Muscle layer of duodenum (tissue), 2 donors: ENCODE measurements around the gene RNPEP.
"Not testable (repeated sequence)": the region's sequence is repeated elsewhere in the genome, so short reads cannot be mapped to it uniquely, and the experiment has no call there.

Experiments used
- H3K27ac ChIP-seq: one replicate; pipeline ENCODE4 v1.7.0; 2013; ENCODE audit warnings: mild to moderate bottlenecking, low read length
- H3K27me3 ChIP-seq: one replicate; pipeline ENCODE4 v1.7.0; 2013; ENCODE audit warnings: low read depth, mild to moderate bottlenecking, control low read depth, low read length
- H3K36me3 ChIP-seq, 2 donors: one replicate each; pipeline ENCODE4 v1.7.0; 2013; ENCODE audit warnings: low read length in 2 of 2, control low read depth in 1 of 2, mild to moderate bottlenecking in 1 of 2; ENCODE audit not compliant: insufficient read depth in 2 of 2, control insufficient read depth in 1 of 2
- H3K4me1 ChIP-seq, 2 donors: one replicate each; pipeline ENCODE4 v1.7.0; 2013; ENCODE audit warnings: low read length in 2 of 2, mild to moderate bottlenecking in 2 of 2, control low read depth in 1 of 2, moderate library complexity in 1 of 2; ENCODE audit not compliant: insufficient read depth in 2 of 2, control insufficient read depth in 1 of 2
- H3K4me3 ChIP-seq, 2 donors: one replicate each; pipeline ENCODE4 v1.7.0; 2013; ENCODE audit warnings: low read length in 2 of 2, low read depth in 1 of 2, mild to moderate bottlenecking in 1 of 2
- H3K9me3 ChIP-seq, 2 donors: one replicate each; pipeline ENCODE4 v1.7.0; 2013; ENCODE audit warnings: low read length in 2 of 2, control low read depth in 1 of 2, mild to moderate bottlenecking in 1 of 2; ENCODE audit not compliant: control insufficient read depth in 1 of 2
- donor health status: healthy.

Gene RNPEP

DNA sequence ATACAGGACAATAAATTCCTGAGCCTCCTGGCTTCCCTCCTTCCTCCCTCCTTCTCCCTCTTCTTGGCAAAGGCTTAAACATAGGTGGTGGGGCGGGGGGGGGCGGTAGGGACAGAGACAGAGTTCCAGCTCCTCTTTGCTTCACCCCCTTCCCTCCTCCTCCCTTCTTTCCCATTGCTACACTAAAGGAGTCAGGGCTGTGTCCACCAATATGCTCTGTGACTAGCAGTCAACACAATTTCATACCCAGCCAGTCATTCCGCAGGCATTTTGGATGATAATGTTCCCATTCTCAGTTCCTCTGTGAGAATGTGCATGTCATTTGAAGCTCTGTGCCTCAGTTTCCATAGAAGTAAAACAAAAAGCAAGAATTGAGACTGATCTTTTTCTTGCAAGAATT, 37.8 kb upstream of the RNPEP start:
- no peaks in the 10 kb centered on the region for H3K36me3 ChIP-seq
- H3K4me1 ChIP-seq, result peaks cover 0 to 9% of the 10 kb centered on the region in 2 donors
- peak overlapping the region; percentile 83 for H3K27ac ChIP-seq
- no peaks in the 10 kb centered on the region for H3K9me3 ChIP-seq
- H3K27me3 ChIP-seq, result peaks cover 4% of the 10 kb centered on the region
- peak overlapping the region; percentile 75 to 94 for H3K4me3 ChIP-seq

DNA sequence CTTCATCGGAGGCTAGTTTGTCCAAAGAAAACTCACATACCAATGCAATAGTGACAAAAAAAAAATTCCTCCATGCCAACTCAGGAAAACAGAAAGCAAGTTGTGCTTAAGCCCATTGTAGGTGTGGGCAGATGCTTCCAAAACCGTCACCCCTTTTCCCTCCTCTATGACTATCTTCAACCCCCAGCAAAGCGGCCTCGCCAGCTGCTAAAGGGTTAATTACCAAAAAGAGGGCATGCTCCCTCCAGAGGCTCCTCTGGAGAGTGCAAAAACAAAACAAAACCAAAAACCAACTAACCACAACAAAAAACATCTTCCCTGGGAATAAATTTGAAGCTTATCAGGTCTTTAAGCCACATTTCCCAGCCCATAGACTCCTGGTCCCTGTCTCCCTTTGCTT, 37.3 kb upstream of the RNPEP start:
- Histone ChIP-seq H3K4me1 (peaks cover 0 to 7% of the 10 kb centered on the region in 2 donors), H3K27ac (peak overlapping the region; percentile 83), H3K27me3 (peaks cover 4% of the 10 kb centered on the region), H3K9me3 (no peaks in the 10 kb centered on the region), H3K4me3 (peak overlapping the region; percentile 75 to 94), H3K36me3 (no peaks in the 10 kb centered on the region)

DNA sequence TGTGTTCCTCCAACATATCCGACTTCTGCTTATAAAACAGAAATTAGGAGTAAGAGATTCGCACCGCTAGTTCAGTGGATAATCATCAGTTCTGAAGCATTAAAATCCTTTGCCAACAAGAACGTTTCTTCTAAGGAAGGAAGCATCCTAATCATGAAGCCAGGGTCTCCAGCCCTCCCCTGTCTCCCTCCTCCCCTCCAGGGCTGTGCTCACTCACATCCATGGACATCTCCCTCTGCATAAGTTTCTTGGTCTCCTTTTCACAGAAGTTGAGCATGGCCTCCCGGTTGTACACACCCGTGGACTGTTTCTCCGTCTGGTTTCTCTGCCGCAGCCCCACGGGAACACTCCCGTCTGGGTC, 36.6 kb upstream of the RNPEP start:
- H3K36me3 ChIP-seq, result no peaks in the 10 kb centered on the region
- H3K4me1 ChIP-seq, result peaks cover 0 to 7% of the 10 kb centered on the region in 2 donors
- peak overlapping the region; percentile 75 to 94 for H3K4me3 ChIP-seq
- no peaks in the 10 kb centered on the region for H3K9me3 ChIP-seq
- H3K27ac ChIP-seq, result peak overlapping the region; percentile 83
- H3K27me3 ChIP-seq, result peaks cover 4% of the 10 kb centered on the region

DNA sequence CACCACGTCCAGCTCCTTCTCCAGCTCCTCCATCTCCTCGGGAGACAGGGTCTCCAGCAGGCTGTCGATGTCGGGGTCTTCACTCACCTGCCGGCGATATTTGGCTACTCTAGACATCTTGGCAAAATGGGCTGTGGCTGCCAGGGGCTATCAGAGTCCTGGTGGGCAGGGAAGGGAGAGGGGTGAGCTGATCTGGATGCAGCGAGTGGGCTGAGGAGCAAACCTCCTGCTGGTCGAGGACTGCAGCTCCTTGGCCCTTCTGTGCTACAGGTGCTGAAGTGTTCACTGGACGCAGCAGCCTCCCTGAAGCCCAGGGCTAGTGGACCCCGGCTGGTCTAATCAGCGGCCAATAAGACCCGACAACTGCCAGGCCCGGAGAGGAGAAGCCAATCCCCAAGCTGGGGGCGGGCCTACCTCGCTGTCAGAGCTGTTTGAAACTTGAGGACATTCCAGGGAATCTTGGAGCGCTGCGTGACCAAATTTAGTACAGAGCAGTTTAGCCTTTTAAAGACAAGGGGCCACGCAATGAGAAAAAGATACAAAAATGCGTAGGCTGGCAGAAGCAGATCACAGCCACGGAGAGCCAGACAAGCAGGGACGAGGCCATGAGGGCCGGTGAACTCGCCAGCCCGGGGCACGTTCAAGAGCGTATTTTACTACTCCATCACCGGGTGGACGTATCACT, 36.1 kb upstream of the RNPEP start, which contains the start of gene LMOD1:
TSS of gene LMOD1 (minus strand) at position 325 of the 685 bp plus-strand sequence. CDS start at position 117, 208 bp downstream.
- peaks cover 4% of the 10 kb centered on the region for H3K27me3 ChIP-seq

DNA sequence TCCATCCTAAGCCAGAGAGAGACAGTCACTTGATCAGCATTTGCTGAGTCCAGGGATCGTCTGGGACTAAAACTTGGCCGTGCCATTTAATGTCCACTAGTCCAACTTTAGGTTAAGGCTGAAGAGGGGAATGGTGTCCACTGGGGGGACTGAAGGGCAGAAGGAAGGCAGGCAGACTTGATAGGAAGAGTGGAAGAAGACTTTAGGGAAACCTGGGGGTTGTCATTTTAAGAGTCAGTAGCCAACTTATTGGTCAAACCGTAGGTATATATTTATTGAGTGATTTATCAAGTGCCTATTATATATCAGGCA, 34.8 kb upstream of the RNPEP start:
- peak overlapping the region; percentile 94 for H3K27ac ChIP-seq
- no peaks in the 10 kb centered on the region for H3K36me3 ChIP-seq
- H3K27me3 ChIP-seq, result peaks cover 4% of the 10 kb centered on the region
- no peaks in the 10 kb centered on the region for H3K9me3 ChIP-seq
- peaks cover 0 to 7% of the 10 kb centered on the region in 2 donors for H3K4me1 ChIP-seq
- peak overlapping the region; percentile 75 to 94 for H3K4me3 ChIP-seq

More for the DNA sequence above, 36.1 kb upstream of the RNPEP start, which contains the start of gene LMOD1:
- Histone ChIP-seq H3K4me1 (peaks cover 0 to 7% of the 10 kb centered on the region in 2 donors), H3K36me3 (no peaks in the 10 kb centered on the region), H3K9me3 (no peaks in the 10 kb centered on the region), H3K4me3 (peak within 1 kb of the TSS; percentile 75 to 94), H3K27ac (peak within 1 kb of the TSS; percentile 94)

DNA sequence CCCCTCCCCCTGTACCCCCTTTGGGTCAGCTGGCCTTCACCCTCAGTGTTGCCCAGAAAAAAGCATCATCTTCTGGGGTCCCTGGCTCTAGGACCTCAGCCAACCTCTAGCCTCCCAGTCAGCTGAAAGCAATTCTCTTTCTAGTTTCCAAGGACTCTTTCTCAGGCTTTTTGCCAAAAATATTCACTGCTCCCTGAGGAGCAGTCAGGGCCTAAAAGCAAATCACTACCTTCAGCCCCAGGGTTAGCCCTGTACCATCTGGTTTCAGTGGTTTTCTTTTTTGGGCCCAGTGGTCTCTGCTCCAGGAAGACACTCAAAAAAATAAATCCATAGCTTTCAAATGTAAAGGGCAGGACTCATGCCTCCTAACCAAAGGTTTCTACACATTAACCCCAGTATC, 33.0 kb upstream of the RNPEP start:
- no peaks in the 10 kb centered on the region for H3K4me1 ChIP-seq
- H3K36me3 ChIP-seq, result no peaks in the 10 kb centered on the region
- no peaks in the 10 kb centered on the region for H3K9me3 ChIP-seq
- peaks cover 4% of the 10 kb centered on the region for H3K27me3 ChIP-seq
- no peak overlapping the region for H3K4me3 ChIP-seq
- no peak overlapping the region for H3K27ac ChIP-seq

DNA sequence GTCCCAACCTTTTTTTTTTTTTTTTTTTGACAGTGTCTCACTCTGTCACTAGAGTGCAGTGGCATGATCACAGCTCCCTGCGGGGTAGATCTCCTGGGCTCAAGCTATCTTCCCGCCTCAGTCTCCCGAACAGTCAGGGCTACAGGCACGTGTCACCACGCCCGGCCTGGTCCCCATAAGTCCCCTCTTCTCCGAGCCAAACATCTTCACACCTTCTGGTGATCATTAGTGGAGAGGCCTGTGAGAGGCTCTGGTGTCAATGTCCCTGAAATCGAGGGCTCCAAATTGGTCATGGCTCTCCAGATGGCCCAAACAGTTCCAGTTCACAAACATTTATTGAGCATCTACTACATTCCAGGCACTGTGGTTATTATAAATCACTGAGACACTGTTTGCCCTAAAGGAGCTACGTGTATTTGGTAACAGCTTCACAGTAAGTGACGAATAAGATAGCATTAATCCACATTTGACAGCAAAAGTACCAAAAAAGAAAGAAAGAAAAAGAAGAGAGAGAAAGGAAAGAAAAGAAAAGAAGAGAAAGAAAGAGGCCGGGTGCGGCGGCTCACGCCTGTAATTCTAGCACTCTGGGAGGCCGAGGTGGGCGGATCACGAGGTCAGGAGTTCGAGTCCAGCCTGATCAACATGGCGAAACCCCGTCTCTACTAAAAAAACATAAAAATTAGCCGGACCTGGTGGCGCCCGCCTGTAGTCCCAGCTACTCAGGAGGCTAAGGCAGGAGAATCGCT, 28.0 kb upstream of the RNPEP start:
- Histone ChIP-seq H3K27ac (peak overlapping the region; percentile 97), H3K36me3 (peaks cover 9 to 15% of the 10 kb centered on the region in 2 donors), H3K9me3 (no peaks in the 10 kb centered on the region), H3K27me3 (no peaks in the 10 kb centered on the region), H3K4me3 (peak overlapping the region; percentile 88 to 99), H3K4me1 (peaks cover 0 to 16% of the 10 kb centered on the region in 2 donors)

DNA sequence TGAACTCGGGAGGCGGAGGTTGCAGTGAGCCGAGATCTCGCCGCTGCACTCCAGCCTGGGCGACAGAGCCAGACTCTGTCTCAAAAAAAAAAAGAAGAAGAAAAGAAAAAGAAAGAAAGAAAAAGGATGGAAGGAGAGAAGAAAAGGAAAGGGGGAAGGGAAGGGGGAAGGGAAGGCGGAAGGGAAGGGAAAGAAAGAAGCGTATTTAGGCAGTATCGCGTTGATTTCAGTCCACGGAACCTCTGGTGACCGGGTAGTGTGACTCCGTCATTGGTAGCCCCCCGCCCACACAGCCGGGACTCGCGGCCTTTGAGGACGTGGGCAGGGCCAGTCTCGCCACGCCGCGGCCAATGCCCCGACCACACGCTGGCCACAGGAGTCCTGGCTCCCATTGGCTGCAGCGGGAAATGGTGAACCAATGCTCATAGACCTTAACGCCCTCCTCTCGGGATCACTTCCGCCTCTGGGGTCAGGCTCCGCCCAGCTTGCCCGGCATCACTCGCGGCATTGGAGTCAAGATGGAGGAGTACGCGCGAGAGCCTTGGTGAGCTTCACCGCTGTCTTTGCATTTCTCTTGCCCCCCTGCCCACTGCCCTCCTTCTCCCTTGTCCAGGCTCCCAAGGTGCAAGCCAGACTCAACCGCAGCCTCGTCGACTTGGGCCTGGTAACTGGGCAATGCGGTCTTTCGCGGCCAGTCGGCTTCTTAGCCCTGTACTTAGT, 27.3 kb upstream of the RNPEP start, which contains the start of gene TIMM17A:
TSS of gene TIMM17A (plus strand) at position 495 of the 720 bp plus-strand sequence. CDS start at position 519, 24 bp downstream.
- H3K4me3 ChIP-seq, result peak within 1 kb of the TSS; percentile 88 to 99
- peak within 1 kb of the TSS; percentile 97 for H3K27ac ChIP-seq
- no peaks in the 10 kb centered on the region for H3K9me3 ChIP-seq
- peaks cover 9 to 17% of the 10 kb centered on the region in 2 donors for H3K36me3 ChIP-seq
- peaks cover 0 to 16% of the 10 kb centered on the region in 2 donors for H3K4me1 ChIP-seq
- no peaks in the 10 kb centered on the region for H3K27me3 ChIP-seq

DNA sequence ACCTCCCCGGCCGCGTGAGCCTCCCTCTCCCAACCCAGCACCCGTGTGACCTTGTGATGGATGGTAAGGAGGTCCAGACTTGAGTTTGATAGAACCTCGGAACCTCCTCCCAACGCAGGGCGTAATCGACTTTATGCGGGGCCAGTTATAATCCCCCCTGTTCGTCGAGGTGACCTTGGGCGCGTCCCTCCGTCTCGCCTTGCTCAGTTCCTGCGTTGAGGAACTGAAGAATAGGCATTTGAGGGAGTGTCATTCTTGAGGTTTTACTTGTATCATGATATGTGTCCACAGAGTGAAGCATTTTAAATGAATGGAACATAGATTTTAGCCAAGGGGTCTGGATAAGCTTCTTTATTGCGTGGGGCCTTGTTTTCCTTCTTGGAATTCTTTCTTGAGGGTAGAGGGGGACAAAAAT, 26.7 kb upstream of the RNPEP start:
- no peaks in the 10 kb centered on the region for H3K27me3 ChIP-seq
- peaks cover 0 to 16% of the 10 kb centered on the region in 2 donors for H3K4me1 ChIP-seq
- H3K4me3 ChIP-seq, result peak overlapping the region; percentile 88 to 99
- no peaks in the 10 kb centered on the region for H3K9me3 ChIP-seq
- peak overlapping the region; percentile 97 for H3K27ac ChIP-seq
- peaks cover 9 to 22% of the 10 kb centered on the region in 2 donors for H3K36me3 ChIP-seq

DNA sequence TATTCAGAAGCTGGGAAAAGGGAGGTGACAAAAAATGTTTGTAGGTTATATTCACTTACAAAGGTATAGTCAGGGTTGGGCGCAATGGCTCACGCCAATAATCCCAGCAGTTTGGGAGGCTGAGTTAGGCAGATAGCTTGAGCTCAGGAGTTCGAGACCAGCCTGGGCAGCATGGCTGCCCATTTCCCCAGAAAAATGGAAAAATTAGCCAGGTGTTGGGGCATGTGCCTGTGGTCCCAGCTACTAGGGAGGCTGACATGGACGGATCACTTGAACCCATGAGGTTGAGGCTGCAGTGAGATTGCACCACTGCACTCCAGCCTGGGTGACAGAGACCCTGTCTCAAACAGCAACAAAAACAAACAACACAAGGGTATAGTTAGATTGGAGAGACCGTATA, 24.1 kb upstream of the RNPEP start:
- Histone ChIP-seq H3K4me1 (peaks cover 0 to 16% of the 10 kb centered on the region in 2 donors), H3K4me3 (no peak overlapping the region), H3K27me3 (no peaks in the 10 kb centered on the region), H3K9me3 (no peaks in the 10 kb centered on the region), H3K27ac (no peak overlapping the region), H3K36me3 (peaks cover 20 to 42% of the 10 kb centered on the region in 2 donors)

DNA sequence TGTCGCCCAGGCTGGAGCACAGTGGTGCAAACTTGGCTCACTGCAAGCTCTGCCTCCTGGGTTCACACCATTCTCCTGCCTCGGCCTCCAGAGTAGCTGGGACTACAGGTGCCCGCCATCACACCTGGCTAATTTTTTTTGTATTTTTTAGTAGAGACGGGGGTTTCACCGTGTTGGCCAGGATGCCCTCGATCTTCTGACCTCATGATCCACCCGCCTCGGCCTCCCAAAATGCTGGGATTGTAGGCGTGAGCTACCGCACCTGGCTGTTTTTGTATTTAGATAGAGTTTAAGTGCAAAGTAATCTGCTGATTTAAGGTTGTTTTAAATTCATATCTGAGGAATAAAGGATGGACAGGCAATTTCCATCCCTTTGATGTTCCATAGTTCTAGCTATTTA, 20.1 kb upstream of the RNPEP start:
- not testable (repeated sequence) for H3K4me1 ChIP-seq, H3K27ac ChIP-seq, H3K27me3 ChIP-seq, H3K4me3 ChIP-seq, H3K9me3 ChIP-seq
- H3K36me3 ChIP-seq, result peaks cover 43 to 66% of the 10 kb centered on the region in 2 donors
